ENCODE results near the gene PKD1L1.
"Not testable (repeated sequence)": the region's sequence is repeated elsewhere in the genome, so short reads cannot be mapped to it uniquely, and the experiment has no call there.

DNA sequence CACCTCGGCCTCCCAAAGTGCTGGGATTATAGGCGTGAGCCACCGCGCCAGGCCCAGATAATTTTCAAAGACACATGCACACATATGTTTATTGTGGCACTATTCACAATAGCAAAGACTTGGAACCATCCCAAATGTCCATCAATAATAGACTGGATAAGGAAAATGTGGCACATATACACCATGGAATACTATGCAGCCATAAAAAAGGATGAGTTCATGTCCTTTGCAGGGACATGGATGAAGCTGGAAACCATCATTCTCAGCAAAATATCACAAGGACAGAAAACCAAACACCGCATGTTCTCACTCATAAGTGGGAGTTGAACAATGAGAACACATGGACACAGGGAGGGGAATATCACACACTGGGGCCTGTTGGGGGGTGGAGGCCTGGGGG, 32.4 kb upstream of the PKD1L1 start:
- TF ChIP-seq, protein P1, sequence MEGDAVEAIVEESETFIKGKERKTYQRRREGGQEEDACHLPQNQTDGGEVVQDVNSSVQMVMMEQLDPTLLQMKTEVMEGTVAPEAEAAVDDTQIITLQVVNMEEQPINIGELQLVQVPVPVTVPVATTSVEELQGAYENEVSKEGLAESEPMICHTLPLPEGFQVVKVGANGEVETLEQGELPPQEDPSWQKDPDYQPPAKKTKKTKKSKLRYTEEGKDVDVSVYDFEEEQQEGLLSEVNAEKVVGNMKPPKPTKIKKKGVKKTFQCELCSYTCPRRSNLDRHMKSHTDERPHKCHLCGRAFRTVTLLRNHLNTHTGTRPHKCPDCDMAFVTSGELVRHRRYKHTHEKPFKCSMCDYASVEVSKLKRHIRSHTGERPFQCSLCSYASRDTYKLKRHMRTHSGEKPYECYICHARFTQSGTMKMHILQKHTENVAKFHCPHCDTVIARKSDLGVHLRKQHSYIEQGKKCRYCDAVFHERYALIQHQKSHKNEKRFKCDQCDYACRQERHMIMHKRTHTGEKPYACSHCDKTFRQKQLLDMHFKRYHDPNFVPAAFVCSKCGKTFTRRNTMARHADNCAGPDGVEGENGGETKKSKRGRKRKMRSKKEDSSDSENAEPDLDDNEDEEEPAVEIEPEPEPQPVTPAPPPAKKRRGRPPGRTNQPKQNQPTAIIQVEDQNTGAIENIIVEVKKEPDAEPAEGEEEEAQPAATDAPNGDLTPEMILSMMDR (IDR thresholded peaks at IDR 0.05), result not testable (repeated sequence)
- not testable (repeated sequence) for TF ChIP-seq ZFX (IDR thresholded peaks at IDR 0.05; ENCODE audit: borderline replicate concordance)

Data from 22Rv1 (cell line).